Effector memory CD8-positive, alpha-beta T cell (primary cell): ENCODE data around the gene CCDC152.

Experiments
- ATAC-seq: fragments of 150-1000 bp; cut with Tn5 transposase; replicated peaks from 2 replicates; pipeline ENCODE4 v1.10.0; 2021; ENCODE audit warnings: mild to moderate bottlenecking, moderate library complexity
- DNase-seq, 3 experiments: peaks; one replicate each; pipeline ENCODE4 v3.0.0; 2021
- H3K27ac Mint-ChIP-seq, 2 donors: one replicate each; pipeline ENCODE4 v1.8.0; 2022; ENCODE audit warnings: mild to moderate bottlenecking in 2 of 2, mixed read lengths in 2 of 2, moderate library complexity in 2 of 2
- H3K27me3 Mint-ChIP-seq, 2 donors: one replicate each; pipeline ENCODE4 v1.8.0; 2022; ENCODE audit warnings: mixed read lengths in 2 of 2
- H3K36me3 Mint-ChIP-seq: one replicate; pipeline ENCODE4 v1.8.0; 2022; ENCODE audit warnings: mild to moderate bottlenecking, moderate library complexity, mixed read lengths; ENCODE audit not compliant: insufficient read depth
- H3K4me1 Mint-ChIP-seq, 2 donors: one replicate each; pipeline ENCODE4 v1.8.0; 2022; ENCODE audit warnings: low read depth in 2 of 2, mixed read lengths in 2 of 2
- H3K4me3 Mint-ChIP-seq, 2 donors: one replicate each; pipeline ENCODE4 v1.8.0; 2022; ENCODE audit warnings: mild to moderate bottlenecking in 2 of 2, mixed read lengths in 2 of 2, moderate library complexity in 2 of 2
- H3K9me3 Mint-ChIP-seq, 2 donors: one replicate each; pipeline ENCODE4 v1.8.0; 2022; ENCODE audit warnings: mixed read lengths in 2 of 2

Gene CCDC152

DNA sequence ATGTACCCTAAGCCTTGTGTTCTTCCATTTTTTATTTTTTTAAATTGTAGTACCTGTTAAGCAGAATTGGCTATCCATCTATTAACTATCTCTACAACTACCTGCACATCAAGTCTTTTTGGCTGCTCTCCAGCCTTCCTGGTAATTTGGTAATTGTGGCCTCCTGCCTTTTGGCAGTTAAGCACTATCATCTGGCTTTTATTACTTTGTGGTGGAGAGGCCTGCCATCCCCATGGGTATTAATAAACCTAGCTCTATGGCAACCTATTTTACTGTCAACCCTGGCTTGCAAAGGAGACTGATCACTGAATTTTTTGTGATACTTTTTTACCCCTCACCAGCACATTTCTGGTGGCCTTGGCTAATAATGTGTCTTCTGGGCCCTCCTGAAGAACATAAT is 34.5 kb downstream of the CCDC152 start:
- DNase-seq (no peak), ATAC-seq (no peak)
- Mint-ChIP-seq H3K4me3 (no peak overlapping the region), H3K27ac (no peak overlapping the region), H3K27me3 (peaks cover 0 to 6% of the 10 kb centered on the region in 2 donors), H3K9me3 (peaks cover 7 to 8% of the 10 kb centered on the region in 2 donors), H3K4me1 (no peaks in the 10 kb centered on the region), H3K36me3 (no peaks in the 10 kb centered on the region)

DNA sequence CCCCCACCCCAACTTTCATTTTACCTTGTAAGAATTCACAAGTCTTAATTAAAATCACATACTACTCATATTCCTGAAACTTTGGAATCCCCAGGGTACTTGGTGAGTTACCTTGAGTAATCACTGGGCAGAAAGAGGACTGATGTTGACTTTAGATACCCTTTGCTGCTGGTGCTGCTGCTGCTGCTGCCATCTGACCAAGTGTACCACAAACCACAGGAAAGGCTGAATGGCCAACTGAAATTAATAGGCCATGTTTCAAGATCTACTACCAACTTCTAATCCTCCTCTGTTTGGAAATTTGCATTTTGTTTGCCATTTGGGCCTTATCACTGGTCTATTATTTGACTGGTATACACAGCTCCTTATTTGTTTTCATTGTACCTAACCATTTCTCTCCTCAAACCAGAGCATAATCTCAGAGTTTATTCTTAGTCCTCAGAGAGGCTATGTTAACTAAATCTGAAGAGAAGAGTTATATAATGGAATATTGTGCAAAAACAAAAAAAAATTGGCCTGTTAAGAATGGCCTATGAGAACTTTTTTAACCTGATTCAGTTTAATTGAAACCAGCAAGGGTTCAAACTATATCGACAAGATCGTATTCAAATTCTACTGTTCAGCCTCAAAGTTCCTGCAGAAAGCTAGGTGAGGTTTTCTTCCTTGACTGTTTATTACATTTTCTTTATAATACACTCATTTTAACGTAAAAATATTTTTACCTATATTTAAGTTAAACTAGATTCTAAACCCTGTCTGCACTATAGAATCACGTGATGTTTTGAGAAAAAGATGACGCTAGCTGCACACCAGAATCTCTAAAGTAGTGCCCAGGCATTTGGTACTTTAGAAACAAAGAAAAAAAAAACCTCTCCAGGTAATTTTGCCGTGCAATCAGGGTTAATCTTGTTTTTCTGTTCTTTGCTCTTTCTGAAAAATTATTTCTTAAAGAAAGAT is 41.9 kb downstream of the CCDC152 start:
- no peak for ATAC-seq

DNA sequence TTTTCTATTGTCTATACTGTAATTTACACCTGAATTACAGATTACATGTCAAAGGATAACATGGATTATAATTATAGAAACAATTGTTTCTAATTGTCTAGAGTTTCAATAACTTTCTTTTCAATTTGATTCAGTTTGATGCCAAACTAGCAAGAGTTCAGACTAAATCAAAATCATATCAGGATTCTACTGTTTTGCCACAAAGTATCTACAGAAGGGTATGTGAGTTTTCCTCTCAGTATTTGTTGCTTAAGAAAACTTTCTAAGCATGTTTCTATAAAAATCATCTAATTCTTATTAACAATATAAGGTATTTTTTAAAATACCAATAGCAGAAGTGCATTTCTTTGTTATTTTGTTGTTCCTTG is 42.6 kb downstream of the CCDC152 start:
- H3K4me1 Mint-ChIP-seq: no peaks in the 10 kb centered on the region
- ATAC-seq (no peak), DNase-seq (no peak)
- H3K27me3 Mint-ChIP-seq: no peaks in the 10 kb centered on the region
- H3K36me3 Mint-ChIP-seq: no peaks in the 10 kb centered on the region
- no peak overlapping the region for H3K27ac Mint-ChIP-seq
- H3K4me3 Mint-ChIP-seq: no peak overlapping the region
- H3K9me3 Mint-ChIP-seq: no peaks in the 10 kb centered on the region

More for the DNA sequence above, 41.9 kb downstream of the CCDC152 start:
- Mint-ChIP-seq H3K4me1 (no peaks in the 10 kb centered on the region), H3K27me3 (no peaks in the 10 kb centered on the region), H3K36me3 (no peaks in the 10 kb centered on the region), H3K4me3 (no peak overlapping the region), H3K9me3 (no peaks in the 10 kb centered on the region), H3K27ac (no peak overlapping the region)
- DNase-seq: no peak

DNA sequence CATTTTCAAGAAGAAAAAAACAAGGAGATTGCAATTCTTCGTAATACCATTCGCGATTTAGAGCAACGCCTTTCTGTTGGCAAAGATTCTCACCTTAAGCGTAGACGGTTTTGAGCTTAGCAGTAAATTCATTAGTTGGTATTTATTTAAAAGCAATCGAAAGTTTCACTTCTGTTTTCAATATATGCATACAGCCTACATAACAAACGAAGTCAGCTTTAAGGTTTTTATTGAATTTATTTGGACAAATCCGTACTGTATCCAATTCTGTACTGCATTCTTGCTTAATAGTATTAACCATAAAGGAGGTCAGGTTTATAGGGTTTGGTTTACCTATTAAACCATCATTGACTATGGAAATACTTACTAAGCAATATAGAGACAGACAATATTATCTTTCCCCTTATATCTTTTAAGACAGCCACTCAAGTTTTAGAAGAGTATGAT is 43.1 kb downstream of the CCDC152 start:
- Mint-ChIP-seq H3K27me3 (no peaks in the 10 kb centered on the region), H3K4me3 (no peak overlapping the region), H3K27ac (no peak overlapping the region), H3K9me3 (no peaks in the 10 kb centered on the region), H3K36me3 (no peaks in the 10 kb centered on the region), H3K4me1 (no peaks in the 10 kb centered on the region)
- DNase-seq: no peak
- ATAC-seq: no peak

DNA sequence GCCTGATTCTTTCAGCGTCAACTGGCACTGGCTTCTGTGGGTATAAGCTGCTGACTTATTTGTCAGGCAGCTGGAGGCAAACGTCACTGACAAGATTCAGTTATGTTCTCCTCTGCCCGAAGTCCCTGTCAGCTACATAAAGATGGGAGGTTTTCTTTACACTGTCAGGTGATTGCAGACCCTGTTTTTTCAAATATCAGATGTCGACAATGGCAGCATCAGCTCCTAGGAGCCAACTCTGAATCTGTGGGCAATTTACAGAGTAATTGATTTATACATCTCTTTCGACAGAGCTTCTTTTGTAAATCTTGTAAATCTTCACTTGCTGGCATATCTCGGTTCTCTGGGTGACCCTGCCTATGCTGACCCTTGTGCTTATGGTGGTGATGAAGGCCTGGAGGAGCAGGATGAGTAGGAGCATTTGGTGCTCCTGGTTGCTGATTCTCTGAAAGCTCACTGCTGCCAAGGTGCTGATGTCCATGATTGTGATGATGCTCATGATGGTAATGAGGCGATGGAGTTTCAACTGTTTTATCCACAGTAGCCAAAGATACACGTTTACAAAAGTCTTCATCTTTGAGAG is 44.2 kb downstream of the CCDC152 start:
- no peak for ATAC-seq
- Mint-ChIP-seq H3K27me3 (no peaks in the 10 kb centered on the region), H3K9me3 (no peaks in the 10 kb centered on the region), H3K4me3 (no peak overlapping the region), H3K4me1 (no peaks in the 10 kb centered on the region), H3K36me3 (no peaks in the 10 kb centered on the region), H3K27ac (no peak overlapping the region)
- DNase-seq: no peak

DNA sequence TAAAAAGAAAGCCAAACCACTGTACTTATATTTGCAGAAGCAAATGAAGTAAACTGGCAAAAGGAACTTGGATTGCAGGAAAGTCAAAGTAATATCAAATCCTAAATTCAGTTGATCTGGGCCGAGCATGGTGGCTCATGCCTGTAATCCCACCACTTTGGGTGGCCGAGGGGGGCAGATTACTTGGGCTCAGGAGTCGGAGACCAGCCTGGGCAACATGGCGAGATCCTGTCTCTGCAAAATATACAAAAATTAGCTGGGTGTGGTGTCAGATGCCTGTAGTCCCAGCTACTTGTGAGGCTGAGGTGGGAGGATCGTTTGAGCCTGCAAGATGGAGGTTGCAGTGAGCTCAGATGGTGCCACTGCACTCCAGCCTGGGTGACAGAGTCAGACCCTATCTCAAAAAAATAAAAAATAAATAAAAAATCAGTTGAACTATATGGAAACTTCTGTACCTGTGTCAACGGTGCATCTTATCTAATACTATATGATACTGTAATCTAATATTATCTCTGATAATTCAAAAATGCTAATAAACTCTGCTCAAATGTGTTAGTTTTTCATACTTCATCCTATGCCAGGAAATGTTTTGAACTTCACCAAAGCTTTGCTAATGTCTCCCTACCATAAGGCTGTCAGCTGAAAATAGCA is 45.0 kb downstream of the CCDC152 start:
- Mint-ChIP-seq H3K27me3 (no peaks in the 10 kb centered on the region), H3K36me3 (no peaks in the 10 kb centered on the region), H3K9me3 (no peaks in the 10 kb centered on the region), H3K4me1 (no peaks in the 10 kb centered on the region), H3K27ac (no peak overlapping the region), H3K4me3 (no peak overlapping the region)
- ATAC-seq (no peak), DNase-seq (no peak)

DNA sequence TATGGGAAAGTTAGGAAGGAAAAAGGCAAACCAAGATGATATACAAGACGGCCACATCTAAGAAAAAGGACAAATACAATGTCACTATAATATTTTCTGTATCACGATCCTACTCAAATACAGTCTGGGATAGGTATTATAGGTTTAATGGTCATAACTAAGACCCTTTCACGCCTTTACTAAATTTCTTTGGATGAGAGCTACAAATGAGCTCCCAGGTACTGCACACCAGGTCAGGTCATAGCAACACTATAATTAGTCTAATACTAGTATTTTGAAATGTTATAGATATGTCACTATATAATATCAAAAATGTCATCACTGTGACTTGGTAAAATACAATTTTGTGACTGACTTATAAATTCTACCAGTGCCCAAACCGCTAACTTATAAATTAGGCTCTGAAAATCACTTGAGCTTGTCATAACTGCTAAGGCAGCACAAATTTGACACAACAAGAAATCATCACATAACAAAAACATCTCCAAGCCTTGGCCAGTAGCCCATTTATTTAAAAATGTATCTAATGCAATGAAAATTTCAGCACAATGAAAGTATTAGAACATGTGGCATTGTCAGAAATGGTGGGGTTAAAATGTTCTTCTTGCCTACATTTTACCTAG is 48.2 kb downstream of the CCDC152 start:
- Mint-ChIP-seq H3K27ac (no peak overlapping the region), H3K4me1 (no peaks in the 10 kb centered on the region), H3K27me3 (no peaks in the 10 kb centered on the region), H3K4me3 (no peak overlapping the region), H3K36me3 (no peaks in the 10 kb centered on the region), H3K9me3 (no peaks in the 10 kb centered on the region)
- DNase-seq: no peak
- no peak for ATAC-seq

DNA sequence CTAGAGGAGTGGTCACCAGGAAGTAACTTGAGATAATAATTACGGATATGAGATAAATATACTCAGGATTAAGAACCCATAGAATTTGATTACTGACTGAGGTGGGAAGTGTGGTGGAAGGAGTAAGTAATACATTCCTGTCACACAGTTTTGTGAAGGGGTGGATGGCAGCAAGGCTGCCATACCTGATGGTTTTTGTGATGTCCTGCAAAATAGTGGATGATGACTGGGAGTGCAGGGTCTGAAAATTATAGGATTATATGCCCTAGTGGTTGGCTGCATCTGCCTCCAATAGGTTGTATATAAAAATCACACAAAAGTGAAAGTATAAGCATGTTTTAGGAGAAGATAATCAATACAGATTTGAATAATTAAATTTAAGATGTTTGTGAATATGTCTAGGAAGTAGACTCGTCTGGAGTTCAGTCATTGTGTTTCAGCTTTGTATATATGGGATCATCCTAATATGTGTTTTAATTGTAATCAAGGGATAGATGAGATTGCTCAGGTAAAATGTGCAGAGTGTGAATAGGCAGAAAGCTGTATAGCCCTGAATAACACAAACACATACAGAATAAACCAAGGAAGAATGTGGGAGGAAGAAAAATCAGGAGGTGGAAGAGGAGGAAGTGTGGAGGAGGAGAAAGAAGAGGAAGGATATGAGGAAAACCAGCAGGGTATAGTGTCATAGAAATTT is 49.5 kb downstream of the CCDC152 start:
- no peak for DNase-seq
- no peaks in the 10 kb centered on the region for H3K27me3 Mint-ChIP-seq
- no peak overlapping the region for H3K27ac Mint-ChIP-seq
- ATAC-seq: no peak
- no peak overlapping the region for H3K4me3 Mint-ChIP-seq
- H3K36me3 Mint-ChIP-seq: no peaks in the 10 kb centered on the region
- H3K9me3 Mint-ChIP-seq: no peaks in the 10 kb centered on the region
- no peaks in the 10 kb centered on the region for H3K4me1 Mint-ChIP-seq

DNA sequence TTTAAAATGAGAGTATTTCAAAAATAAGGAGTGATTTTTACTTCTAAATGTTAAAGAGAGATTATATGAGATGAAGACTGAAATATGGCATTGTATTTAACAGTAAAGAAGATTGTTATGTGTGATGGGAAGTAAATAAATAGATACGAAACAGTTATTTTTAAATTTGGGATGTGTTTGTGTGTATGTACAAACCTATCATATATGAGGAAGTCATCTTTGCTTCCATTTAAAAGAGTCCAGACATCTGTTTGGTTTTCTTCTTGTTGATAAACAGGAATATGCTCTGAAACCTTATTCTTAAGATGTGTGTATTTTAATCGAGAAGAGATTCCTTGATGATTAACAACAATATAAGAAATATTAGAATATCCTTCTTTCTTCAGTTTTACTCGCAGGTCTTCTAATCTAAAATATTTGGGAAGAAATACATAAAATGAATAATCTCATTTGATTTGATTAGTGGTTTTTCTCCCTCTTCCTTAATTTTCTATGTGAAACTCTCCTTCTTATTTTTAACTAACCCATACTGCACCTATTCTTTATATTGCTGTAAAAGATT is 50.2 kb downstream of the CCDC152 start:
- no peak overlapping the region for H3K4me3 Mint-ChIP-seq
- no peak overlapping the region for H3K27ac Mint-ChIP-seq
- H3K4me1 Mint-ChIP-seq: peaks cover 0 to 3% of the 10 kb centered on the region in 2 donors
- H3K27me3 Mint-ChIP-seq: no peaks in the 10 kb centered on the region
- no peak for DNase-seq
- no peak for ATAC-seq
- H3K9me3 Mint-ChIP-seq: no peaks in the 10 kb centered on the region
- no peaks in the 10 kb centered on the region for H3K36me3 Mint-ChIP-seq

DNA sequence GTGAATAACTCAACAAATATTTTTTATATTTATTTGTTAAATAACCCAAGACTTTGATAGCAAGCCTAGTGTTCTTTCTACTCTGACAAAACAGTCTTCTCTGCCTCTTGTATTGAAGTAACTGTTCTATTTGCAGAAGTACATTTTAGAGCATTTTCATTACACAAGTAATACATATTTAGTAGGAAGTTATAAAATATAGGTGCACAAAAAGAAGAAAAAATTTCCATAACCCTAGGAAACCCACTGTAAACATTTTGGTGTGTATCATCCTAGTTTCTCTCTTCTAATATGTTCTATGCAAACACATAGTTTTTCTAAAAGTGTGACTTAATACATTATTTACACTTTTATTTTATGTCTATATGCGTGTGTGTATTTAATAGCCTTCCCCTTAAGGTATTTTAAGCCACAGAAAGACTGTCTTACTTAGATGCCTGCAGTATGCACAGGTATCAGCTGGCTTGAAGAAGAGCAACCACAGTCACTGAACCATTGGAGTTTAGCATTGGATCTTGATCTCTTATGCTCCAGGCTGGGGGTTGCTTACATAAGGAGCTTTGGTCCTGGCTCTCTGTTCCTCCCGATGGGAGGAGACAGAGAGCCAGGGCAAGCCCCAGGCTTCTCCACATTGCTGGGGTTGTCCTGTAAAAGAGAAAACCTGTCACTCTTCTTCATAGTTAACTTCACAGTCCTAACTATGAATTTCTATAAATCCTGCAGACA is 51.3 kb downstream of the CCDC152 start:
- DNase-seq: no peak
- Mint-ChIP-seq H3K27me3 (no peaks in the 10 kb centered on the region), H3K27ac (no peak overlapping the region), H3K9me3 (no peaks in the 10 kb centered on the region), H3K4me3 (no peak overlapping the region), H3K36me3 (no peaks in the 10 kb centered on the region), H3K4me1 (peaks cover 0 to 3% of the 10 kb centered on the region in 2 donors)
- ATAC-seq: no peak

DNA sequence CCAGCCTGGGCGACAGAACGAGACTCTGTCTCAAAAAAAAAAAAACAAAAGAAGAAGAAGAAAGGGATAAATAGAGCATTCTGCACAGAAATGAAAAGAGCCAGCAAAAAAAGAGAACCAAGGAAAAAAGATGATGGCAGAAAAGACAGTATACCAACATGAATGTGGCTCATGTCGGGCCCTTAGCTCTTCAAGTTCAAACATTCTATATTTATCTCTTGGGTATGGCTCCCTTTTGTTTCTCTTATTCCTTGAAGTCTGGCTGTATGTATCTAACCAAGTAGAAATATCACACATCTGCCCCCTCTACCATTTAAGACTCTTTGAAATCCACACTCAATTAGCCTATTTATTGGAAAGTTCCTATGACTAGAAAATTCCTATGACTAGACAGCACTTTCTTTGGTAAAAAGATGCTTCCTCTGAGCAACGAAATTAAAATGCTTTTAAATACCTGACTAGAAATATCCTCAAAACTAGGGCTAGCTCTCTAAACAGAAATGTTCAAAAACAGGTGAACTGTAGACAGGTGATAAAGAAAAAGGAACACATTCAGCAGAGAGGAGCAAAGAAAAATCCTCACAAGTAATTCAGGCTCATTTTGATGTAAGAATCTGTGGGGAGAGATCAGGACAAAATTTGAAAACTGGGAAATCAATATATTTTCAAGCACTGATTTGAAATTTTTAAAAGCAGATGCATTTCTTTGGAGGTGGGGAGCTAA is 52.4 kb downstream of the CCDC152 start:
- H3K27me3 Mint-ChIP-seq: no peaks in the 10 kb centered on the region
- no peak for ATAC-seq
- H3K36me3 Mint-ChIP-seq: no peaks in the 10 kb centered on the region
- peaks cover 0 to 3% of the 10 kb centered on the region in 2 donors for H3K4me1 Mint-ChIP-seq
- no peak overlapping the region for H3K4me3 Mint-ChIP-seq
- no peak for DNase-seq
- no peaks in the 10 kb centered on the region for H3K9me3 Mint-ChIP-seq
- H3K27ac Mint-ChIP-seq: no peak overlapping the region
